ENCODE results near the gene WWC2.

DNA sequence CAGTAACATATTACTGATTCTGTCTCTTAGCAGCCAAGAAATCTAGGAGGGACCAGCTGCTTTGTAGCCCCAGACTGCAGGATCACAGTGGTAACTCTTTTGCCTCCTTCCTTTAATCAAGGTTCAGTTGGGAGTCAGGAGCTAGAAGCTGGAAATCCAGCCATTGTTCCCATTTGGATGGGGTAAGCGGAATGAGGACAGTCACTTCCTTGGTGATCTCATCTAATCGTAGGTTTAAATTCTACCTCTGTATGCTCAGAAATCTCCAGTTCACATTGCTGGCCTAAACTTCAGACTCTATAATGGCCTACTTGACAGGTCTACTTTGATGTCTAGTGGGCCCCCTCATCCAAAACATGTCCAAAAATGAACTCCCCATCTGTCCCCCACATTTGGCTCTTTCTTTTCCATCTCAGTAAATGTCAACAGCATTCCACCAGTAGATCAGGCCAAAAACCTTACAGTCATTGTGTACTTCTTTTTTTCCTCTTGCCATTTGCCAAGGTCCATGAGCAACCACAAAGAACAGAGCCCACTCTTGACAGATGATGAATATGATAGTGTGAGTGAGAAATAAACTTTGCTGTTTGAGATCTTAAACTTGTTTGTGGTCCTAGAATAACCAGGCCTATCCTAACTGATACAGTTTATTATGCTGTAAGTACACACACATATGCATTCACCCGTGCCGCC, 40.1 kb downstream of the WWC2 start:
- TF ChIP-seq GATA3 (IDR thresholded peaks at IDR 0.05; ENCODE audit: low read depth, low read length), result no peak
- TF ChIP-seq GATA2 (IDR thresholded peaks at IDR 0.05; ENCODE audit: low read depth, low read length), result no peak
